Measurements from ENCODE around the gene CASTOR1.
A peak's percentile ranks its signal among the peaks of the same experiment; 100 is the strongest.
"Not testable (repeated sequence)": the region's sequence is repeated elsewhere in the genome, so short reads cannot be mapped to it uniquely, and the experiment has no call there.

The CASTOR1 gene

GRCh38 chr22:30289141-30289979 lies at the start of gene CASTOR1:
CASTOR1 (minus strand) TSS chr22:30289505; CDS start chr22:30289497, 8 bp downstream.
- FAIRE-seq = peak; percentile 90

GRCh38 chr22:30338802-30339201 lies 49.5 kb upstream of the CASTOR1 start:
- no peak for FAIRE-seq

- not testable (repeated sequence) for FAIRE-seq
These were observed 49.0 kb upstream of the CASTOR1 start for GRCh38 chr22:30338341-30338740.

GRCh38 chr22:30337461-30337778 lies 48.1 kb upstream of the CASTOR1 start:
- FAIRE-seq = no peak

DNA sequence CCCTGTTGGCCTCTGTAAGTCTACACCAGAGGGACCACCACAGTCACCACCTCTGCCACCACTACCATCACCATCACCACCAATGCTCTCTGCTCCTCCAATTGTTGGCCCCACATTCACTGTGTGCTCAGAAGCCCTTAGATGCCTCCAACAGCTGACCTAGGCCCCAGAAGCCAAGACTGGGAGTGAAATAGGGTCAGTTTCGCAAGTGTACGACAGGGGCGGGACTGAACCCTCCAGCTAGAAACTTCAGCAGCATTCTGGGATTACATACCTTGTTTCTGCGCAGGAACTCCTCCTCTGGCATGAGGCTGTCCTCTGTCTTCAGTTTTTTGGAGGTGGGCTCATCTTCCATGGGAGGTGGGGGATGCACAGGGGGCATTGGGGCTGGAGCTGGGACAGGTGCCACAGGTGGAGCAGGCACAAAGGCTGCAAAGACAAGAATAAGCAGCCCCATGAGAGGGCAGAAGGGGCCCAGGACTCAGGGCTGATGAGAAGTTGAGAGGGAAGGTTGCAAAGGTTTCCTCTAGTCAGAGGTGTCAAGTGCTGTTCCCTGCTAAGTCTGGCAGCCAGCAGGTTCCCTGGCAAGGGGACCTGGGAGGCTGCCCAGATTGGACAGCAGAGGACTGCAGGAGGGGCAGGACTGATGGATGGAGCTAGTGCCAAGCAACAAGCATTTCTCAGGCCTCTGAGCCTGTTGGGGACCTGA lies 47.6 kb upstream of the CASTOR1 start:
- no peak for FAIRE-seq

DNA sequence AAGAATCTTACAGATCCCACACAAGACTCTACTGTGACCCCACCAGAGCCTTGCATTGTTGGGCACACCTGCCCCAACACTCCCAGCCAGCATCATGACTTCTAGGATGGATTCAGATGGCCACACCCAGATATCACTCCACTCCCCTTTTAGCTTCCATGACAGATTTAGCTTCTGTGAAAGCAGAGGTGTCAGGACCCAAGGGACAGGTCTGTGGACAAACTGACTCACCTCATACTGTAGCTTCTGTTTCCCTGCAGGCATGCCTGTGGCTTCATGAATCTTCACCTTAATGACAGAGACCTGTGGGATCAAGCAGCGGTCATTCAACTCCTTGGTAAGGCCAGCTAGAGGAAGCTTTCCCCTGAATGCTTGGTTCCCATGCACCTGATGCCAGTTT lies 45.9 kb upstream of the CASTOR1 start:
- no peak for FAIRE-seq

GRCh38 chr22:30334646-30335045 lies 45.3 kb upstream of the CASTOR1 start:
- FAIRE-seq = no peak

GRCh38 chr22:30333707-30334087 lies 44.4 kb upstream of the CASTOR1 start:
- no peak for FAIRE-seq

GRCh38 chr22:30332994-30333706 lies 43.8 kb upstream of the CASTOR1 start:
- FAIRE-seq = no peak

- no peak for FAIRE-seq
These were observed 43.2 kb upstream of the CASTOR1 start for GRCh38 chr22:30332551-30332950.

- FAIRE-seq = no peak
These were observed 39.3 kb upstream of the CASTOR1 start for GRCh38 chr22:30328466-30329049.

GRCh38 chr22:30327864-30328345 lies 38.6 kb upstream of the CASTOR1 start:
- FAIRE-seq = peak; percentile 57

- no peak for FAIRE-seq
These were observed 37.5 kb upstream of the CASTOR1 start, which contains the start of gene TBC1D10A for GRCh38 chr22:30326706-30327362. TBC1D10A (minus strand) TSS chr22:30326941; CDS start chr22:30326881, 60 bp downstream.

DNA sequence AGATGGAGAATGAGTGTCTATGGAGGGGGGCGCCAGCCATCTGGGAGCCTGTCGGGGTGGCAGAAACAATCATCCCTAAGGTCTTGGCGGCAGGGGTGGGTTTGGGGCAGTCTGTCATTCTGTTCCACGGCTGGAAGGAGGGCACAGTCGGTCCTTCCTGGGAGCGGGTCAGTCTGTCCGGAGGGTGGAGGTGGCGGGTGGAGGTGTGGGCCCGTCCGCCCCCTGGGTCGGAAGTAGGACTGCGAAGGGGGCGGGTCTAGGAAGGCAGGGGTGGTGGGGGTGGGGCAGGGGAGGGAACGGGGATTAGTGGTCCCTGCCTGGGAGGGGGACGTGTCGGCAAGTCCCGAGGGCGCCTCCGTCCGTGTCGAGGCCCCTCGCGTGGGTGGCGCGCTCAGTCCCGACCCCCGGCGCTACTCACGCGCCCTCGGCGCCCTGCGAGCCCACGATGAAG lies 37.0 kb upstream of the CASTOR1 start:
- FAIRE-seq = no peak

DNA sequence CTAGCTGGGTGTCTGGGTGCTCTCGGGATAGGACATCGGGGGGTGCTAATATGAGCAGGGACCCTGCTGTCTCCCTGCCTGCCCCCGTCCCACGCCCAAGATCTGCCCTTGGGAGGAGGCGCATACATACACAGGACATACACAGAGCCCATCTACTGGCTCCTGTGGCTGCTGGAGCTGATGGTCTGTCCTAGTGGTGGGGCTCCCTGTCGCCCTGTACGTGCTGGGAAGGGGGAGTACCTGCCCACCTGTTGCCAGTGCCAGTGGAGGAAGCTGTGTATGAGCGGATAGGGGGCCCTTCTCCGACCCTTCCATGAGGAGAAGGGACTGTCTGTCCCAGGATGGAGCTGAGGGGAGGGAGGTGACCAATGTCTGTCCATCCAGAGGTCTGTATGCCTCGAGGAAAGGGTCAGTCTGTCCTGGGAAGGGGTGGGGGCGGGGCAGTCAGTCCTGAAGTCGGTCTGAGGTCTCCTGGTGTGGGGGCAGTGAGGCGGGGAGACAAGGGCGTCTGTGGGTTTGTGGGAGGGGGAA lies 36.5 kb upstream of the CASTOR1 start:
- no peak for FAIRE-seq

DNA sequence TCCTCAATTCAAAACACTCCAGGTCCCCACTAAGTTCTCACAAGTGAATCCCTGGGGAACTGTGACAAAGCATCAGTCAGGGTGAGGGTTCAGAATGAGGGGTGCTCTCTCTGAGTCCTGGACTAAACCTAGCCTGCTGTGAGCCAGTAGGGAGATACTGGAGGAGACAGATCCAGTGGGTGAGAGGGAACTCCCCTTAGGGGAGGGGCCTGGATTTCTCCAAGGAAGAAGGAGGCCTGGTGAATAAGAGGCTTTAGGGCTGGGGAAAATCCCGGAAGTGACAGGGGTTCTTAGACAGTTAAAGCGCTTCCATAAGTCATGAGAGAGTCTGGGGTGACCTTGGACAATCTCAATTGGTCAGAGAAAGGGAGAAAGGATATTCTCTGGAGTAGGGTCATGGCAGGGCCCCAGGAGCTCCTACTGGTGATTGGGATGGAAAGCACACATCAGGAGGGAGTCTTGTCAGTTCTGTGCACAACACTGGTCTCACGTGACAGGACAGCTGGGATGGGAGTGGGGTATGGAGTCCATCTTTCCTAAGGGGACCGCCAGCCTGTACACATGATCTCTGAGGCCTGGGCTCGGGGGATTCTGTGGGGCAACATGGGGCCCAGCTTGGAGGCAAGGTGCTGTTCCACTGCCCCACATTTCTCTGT lies 35.9 kb upstream of the CASTOR1 start:
- FAIRE-seq = no peak

GRCh38 chr22:30324014-30324730 lies 34.9 kb upstream of the CASTOR1 start:
- FAIRE-seq = no peak

DNA sequence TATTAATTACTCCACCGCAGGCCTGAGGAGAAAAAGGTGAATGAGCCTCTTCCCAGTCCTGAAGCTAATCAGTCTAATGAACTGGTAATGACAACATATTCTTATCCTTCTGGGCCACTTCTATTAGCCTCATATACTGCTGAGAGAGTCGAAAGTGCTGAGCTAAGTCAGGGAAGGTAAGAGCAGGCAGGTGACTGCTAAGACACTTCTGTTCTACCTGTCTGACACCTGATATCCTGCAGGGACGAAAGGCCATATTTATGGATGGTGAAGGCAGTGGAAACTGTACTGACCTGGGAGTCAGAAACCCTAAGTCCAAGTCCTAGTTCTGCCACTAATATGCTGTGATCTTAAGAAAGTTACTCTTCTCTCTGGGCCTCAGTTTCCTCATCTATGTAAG lies 33.9 kb upstream of the CASTOR1 start:
- FAIRE-seq = no peak

DNA sequence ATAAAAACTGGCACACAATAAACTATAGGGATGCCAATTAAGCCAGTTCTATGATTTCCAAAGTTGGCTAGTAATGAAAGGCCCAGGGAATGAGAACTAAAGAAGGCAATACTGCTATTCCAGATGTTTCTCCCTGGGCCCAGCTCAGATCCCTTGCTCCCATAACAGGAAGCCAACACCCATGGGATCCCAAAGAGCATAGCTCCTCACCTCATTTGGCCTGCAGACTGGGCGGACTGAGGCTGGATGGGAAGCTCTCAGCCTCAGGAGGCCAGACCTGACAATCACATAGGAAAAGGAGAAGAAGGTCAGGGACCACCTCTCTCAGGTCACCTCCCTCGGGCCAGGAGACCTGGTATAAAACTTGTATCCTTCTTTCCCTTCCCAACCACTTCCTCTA lies 32.2 kb upstream of the CASTOR1 start:
- FAIRE-seq = no peak

DNA sequence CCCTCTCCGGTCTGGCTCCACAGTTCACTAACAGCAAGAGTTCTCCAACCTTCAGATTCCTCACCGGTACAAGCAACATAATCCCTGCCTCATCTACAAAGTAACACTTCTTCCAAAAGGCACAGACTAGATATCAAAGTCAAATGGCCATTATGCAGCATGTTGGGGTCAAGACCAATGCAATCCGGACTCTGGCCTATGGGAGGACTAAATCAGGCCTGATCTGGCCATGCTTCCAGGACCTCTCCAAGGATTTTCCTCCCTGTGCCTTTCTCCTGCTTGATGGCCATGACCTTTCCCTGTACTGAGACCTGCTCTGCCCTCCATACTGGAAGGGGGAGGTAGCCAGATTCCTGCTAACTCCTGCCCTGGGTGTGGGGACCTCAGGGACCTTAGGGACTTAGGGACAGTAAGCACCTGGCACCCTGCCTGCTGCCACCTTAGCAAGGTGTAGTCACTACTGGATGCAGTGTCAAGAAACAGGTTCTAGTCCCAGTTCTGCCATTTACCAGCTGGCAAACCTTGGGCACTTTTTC lies 30.8 kb upstream of the CASTOR1 start:
- no peak for FAIRE-seq

Data from G401.6 (cell line).